Suppressor macrophage treated with lipopolysaccharide for 1 hour (primary cell): ENCODE measurements around the gene ETS1.
A peak's percentile ranks its signal among the peaks of the same experiment; 100 is the strongest.

Experiments
- DNase-seq, 3 donors: peaks; one replicate each; pipeline ENCODE4 v3.0.0-alpha.2; 2020 to 2022

The ETS1 gene

DNA sequence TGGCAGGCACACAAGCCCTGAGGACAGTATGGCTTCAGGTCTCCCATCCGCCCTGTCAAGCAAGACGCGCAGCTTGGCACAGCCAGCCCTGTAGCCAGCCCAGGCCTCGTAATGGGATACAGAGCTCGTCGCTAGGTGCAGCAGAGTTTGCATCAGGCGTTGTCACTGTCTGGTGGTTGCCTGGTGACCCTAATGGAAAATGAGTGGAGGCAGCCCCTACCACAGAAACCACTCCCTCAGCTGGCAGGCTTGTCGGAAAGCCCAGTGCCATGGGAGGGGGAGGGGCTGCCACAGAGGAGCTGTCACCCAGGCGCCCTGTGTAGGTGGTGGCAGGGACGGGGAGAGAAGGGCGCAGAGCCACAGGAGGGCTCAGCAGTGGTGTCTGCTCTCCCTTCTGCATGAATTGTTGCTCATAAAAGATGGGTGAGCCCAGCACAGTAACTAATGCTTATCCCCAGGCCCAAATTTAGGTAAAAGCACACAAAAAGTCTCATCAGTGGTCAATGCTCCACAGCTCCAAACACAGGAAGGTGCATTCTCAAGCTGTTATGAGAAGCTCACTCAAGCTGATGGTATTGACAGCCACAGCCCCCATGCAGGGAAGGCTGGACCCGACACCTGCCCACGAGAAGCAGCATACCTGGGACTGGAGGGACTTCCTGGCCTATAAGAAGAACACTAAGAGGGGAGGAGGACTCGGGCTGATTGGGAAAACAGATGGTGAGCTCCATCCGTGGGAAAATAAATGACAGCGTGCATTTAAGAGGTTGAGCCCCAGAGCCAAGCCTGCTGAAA is 164.6 kb downstream of the ETS1 start:
- no peak for DNase-seq

DNA sequence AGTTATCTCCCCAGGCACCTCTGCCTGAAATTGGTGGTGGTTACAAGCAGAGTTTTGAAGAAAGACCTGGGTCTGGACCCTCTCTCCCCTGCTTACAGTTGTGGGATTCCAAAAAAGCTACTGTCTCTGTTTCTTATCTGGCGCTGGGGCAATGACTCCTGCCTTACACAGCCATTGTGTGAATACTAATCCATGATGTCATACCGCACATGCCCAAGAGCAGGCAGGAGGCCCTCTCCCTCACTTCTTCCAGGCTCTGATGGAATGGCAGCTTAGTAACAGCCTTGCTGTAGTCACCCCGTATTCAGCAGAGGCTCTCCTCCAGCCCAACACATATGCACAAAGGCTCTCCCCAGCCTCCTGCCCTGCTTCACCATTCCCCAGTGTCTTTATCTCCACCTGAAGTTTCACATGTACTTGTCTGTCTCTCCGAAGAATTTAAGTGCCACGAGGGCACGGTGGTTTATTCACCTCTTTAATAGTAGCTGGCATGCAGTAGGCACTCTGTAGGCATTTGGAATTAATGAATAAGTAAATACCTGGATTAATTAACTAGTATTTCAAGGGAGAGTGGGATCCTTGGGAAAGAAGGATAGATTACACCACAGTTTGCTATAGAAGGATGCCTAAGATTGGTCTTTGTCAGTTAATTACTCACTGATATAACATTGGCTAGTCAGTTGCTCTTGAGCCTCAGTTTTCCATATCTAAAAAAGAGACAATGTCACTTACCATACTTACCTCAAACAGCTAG is 165.6 kb downstream of the ETS1 start:
- DNase-seq, result no peak

DNA sequence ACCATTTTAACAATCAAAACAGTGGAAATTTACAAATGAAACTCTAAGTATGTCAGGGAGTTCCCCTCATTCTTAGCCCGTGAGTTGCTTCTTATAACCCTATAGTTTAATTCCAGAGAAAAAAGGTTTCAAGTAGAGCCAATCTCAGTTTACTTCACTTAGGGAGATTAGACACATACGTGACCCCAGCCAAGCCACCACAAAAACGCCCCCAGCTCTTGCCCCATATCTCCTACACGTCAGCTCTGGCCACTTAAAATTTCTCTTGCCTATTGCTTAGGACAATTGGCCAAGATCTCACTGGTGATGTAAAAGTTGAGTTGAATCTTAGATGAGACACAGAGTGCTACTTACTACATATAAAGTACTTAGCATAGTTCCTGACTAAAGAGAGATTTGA is 166.4 kb downstream of the ETS1 start:
- peak; percentile 60 to 74 (median 65) for DNase-seq

DNA sequence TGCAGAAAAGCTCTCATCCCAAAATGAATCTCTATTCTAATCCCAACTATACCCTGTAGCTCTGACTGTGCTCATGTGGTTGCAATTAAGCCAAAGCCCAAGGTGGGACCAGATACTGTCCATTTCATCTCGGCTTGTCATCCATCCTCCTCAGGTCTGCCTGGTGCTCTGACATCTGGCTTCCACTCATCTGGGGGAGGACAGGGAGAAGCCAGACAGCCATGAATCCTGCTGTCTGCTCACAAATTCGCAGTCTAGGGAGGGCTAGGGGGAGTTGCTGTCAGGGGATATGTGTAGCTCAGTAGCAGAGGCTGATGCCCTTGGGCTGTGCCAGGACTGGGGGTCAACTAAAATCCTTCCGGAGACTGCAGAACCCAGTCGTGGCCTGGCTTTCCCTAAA is 167.1 kb downstream of the ETS1 start:
- no peak for DNase-seq

DNA sequence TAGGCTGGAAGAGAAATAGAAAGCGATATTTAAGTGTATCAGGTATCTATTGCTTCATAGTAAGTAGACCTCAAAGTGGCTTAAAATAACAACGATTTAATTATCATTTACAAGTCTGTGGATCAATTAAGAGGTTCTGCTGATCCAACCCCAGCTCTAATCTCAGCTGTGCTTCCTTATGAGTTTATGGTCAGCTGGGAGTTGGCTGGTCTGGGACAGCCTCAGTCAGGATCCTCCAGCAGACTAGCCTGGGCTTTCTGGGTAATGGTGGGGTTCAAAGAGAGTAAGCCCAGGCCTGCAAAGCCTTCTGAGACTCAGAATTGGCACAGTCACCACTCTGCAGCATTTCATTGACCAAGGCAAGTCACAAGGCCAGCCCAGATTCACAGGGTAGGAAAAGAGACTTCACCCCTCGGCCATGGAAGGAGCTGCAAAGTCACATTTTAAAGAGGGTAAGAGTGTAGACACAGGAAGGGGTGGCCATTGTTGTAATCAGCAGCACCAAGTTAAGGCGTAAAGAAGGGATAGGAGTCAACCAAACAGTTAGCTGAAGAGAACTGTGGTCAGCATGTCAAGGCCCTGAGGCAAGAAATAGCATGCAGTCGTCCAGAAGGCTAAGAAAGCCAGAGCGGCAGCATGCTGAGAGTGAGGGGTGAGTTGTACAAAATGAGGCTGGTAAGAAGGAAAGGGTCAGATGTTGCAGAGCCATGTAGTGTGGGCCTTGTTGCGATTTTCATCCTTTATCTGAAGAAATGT is 168.2 kb downstream of the ETS1 start:
- DNase-seq, result no peak

DNA sequence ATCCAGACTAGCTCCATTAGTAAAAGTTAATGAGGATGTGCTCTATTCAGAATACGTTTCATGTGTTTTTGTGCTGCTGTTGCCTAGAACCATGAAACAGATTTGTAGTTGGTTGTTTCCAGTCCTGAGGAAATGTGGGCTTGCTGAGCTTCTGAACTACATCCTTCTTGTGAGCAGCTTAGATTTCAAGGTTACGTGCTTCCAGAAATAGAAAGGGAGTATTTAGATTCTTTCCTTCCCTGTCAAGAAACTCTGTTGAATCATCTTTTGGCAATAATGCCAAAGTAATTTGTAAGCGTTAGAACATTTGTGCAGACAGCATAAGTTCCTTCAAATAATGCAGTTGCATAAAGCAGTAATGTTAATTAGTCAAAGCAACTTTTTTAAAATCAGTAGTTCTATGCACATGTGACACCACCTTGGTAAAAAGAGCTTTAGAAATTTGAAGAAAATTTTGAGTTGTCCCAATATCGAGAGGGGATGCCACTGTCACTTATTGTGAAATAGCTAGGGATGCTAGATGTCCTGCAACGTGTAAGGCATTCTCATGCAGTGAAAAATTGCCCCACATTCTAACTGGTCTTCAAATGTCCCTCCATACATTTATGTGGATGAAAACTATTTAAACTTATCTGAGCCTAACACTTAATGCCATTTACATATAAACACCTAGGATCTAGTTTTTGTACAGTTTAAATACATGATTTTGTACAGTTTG is 169.6 kb downstream of the ETS1 start:
- DNase-seq, result no peak

DNA sequence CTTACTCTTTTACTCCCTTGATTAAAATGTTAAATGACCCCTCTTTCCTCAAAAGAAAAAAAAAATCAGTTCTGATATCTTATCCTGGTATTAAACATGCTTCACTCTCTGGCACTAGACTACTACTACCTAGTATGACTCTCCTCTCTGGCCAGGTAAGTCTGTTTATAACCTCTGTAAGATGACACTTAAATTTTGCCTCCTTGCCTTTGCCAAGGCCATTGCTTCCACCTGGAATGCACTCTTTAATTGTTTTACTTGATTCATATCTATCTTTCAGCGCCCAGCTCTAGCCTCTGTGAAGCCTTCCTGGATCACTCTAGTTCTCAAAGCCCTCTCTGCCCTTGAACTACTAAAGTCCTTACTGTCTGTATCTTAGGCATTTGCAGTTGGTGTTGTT is 170.4 kb downstream of the ETS1 start:
- no peak for DNase-seq

DNA sequence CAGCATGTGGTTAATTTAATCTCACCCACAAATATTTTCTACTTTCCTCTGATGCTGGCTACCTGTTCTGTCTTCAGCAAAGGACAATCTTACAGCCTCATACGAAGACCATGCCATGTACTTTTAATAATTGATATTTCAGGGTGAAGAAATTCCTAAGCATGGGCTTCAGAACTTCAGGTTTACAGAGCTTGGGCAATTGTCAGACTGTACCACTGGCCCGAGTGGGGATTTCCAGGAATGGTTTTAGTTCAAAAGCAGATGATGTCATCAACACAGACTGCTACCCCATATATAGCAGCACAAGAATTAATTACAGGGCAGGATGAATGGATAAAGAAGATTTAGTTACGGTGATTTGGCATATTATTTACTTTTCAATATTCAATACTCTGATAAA is 171.8 kb downstream of the ETS1 start:
- DNase-seq, result peak; percentile 51 to 63 (median 53)

DNA sequence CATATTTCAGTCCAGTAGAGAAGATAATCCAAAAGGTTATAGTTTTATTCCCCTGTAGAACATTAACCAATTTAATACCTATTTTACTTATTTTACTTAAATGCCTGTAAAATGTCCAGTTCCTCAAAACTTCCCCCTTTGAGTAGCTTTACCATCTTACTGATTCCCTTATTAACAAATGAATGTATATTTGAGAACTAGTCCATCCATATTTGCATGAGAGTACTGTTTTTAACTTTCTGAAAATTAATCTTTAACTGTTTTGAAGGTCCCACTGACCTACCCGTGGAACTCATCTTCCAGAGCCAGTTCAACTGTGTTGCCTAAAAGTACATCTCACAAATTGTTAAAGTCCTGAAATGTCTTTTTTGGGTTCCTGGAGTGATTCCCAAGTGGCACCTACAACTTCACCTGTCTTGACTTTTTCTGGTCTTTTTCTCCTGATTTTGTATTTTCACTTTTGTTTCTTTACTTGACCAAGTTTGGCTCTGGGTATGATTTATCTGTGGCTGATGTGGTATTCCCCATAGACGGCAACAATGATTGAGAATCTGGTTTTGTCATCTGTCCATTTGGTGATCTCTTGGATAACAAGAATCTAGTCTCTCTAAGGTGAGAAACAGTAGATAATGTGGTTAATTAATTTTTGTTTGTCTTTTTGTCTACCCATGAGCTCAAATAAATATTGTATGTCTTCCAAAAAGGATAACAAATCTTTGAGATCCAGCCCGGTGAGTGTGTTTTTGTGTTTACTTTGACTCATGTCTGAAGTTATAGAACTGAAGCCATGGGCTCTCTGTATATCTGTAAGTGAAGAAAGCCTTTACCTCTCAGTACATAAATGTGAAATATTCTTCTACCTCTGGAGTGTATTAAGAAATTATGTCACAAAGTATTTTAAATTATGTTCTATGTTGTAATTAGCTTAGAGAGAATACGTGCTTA is 174.2 kb downstream of the ETS1 start:
- DNase-seq, result no peak

DNA sequence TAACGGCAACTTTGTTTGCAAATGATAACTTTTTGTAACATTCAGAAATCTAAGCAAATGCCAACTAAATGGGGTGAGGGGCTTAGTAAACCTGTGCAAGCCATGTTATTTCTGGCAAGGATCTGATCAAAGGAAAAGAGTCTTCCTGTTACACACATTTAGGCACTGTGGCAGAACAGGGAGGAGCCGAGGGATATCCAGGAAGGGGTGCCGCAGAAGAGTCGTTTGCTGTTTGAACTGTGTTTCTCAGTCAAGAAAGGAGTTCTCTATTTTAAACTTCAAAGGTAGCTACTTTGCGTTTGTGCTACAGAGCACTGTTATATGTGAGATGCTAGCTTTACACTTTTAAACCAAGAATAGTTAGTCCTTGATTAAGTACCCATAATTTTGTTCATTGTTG is 175.5 kb downstream of the ETS1 start:
- DNase-seq, result no peak

DNA sequence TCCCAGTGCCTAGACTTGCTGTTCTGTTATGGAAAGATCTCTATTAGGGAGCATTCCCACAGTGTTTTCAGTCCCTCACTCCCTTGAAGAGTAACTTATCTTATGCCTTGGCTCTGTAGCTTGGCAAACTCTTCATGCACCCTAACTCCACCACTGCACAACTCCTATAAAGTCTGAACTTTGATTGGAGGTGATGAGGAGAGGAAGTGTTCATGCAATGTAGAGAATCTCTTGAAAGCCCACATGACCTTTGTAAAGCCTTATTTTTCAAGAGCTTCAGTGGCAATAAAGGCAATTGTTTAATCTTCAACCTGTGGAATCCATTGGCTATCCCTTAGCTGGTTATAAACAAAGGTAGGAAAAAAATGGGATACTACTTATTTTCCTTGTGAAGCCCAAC is 176.2 kb downstream of the ETS1 start:
- DNase-seq, result no peak

DNA sequence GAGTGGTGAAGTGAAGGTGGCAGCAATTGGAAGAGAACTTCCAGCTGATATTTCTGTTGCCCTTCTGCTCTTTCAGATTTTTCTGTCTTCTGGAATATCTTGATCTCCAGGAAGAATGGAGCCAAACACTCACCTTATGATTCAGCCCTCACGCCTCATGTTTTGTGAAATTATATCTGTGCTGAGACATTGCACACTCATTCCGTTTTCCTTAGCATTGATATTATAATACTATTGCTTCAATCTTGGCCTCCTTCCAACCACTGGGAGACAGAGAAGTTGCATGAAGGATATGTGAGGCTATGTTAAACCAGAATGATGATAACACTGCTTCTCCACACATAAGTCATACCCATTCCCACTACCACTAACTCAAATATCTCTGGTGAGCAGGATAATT is 177.9 kb downstream of the ETS1 start:
- DNase-seq, result peak in 2 of 3 donors; percentile 25 to 38
